ENCODE data around the gene TMEM259. TPM values are rescaled to one million over a fixed set of nuclear protein-coding genes. Genes with fewer than 3 reads are reported as not detected.
A peak's percentile ranks its signal among the peaks of the same experiment; 100 is the strongest.

TMEM259 gene
- total and polyA plus RNA-seq, 9 of the 15 experiments (the other 6 are each of a cell fraction or from before 2014, with no cell fraction given) = 0.52 to 231 (median 63.6) TPM

DNA sequence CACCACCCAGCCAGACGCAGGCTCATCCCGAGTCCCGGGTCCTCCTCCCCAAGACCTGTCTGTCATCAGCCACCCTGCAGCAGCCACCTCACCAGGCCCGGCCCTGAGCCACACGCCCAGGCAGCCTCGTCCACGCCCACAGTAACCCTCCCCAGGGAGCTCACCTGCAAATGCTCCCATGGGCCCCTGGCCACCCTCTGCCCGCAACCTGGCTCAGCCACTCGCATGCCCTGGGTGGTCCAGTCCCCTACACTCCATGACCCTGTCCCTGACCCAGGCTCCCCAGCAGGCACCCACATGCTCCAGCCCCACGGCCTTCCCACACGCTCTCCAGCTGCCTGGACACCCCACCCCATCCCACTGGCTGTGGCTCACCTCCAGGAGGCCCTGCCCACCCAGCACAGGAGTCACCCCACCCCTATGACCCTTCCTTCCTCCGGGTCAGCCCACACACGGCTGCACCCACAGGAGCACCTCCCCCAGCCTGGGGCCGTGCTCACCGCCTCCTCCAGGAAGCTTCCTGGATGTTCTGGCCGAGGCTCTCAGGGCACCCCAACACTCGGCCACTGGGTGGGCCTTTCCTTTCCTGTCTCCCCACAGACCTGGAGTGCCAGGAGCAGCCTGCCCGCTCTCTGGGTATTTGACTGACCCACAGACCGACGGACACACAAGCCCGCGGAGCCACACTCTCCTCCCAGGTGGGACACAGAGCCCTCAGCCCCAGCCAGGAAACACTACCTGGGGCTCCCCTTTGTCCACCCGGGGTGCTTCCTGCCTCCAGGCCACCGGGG lies 3.6 kb downstream of the TMEM259 start (continued):
- TF ChIP-seq, protein P1, sequence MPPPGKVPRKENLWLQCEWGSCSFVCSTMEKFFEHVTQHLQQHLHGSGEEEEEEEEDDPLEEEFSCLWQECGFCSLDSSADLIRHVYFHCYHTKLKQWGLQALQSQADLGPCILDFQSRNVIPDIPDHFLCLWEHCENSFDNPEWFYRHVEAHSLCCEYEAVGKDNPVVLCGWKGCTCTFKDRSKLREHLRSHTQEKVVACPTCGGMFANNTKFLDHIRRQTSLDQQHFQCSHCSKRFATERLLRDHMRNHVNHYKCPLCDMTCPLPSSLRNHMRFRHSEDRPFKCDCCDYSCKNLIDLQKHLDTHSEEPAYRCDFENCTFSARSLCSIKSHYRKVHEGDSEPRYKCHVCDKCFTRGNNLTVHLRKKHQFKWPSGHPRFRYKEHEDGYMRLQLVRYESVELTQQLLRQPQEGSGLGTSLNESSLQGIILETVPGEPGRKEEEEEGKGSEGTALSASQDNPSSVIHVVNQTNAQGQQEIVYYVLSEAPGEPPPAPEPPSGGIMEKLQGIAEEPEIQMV (tag; conservative IDR thresholded peaks at IDR 0.05; ENCODE audit: low read depth) = no peak
- TF ChIP-seq KDM5B (IDR thresholded peaks at IDR 0.05; ENCODE audit: insufficient replicate concordance, low read depth, low read length) (peak; percentile 51), ZNF76 (CRISPR knock-in tag; IDR thresholded peaks at IDR 0.05; ENCODE audit: borderline replicate concordance) (no peak), DLX4 (CRISPR knock-in tag; IDR thresholded peaks at IDR 0.05) (no peak), RAD21 (CRISPR knock-in tag; conservative IDR thresholded peaks at IDR 0.05 in 1 of 2, IDR thresholded peaks at IDR 0.05 in 1 of 2) (no peak), COPS2 (conservative IDR thresholded peaks at IDR 0.05) (no peak), SP1 (CRISPR knock-in tag; IDR thresholded peaks at IDR 0.05) (no peak), CREB1 (IDR thresholded peaks at IDR 0.05) (no peak), CREB1 (CRISPR knock-in tag; IDR thresholded peaks at IDR 0.05) (no peak)
- TF ChIP-seq, protein P2, sequence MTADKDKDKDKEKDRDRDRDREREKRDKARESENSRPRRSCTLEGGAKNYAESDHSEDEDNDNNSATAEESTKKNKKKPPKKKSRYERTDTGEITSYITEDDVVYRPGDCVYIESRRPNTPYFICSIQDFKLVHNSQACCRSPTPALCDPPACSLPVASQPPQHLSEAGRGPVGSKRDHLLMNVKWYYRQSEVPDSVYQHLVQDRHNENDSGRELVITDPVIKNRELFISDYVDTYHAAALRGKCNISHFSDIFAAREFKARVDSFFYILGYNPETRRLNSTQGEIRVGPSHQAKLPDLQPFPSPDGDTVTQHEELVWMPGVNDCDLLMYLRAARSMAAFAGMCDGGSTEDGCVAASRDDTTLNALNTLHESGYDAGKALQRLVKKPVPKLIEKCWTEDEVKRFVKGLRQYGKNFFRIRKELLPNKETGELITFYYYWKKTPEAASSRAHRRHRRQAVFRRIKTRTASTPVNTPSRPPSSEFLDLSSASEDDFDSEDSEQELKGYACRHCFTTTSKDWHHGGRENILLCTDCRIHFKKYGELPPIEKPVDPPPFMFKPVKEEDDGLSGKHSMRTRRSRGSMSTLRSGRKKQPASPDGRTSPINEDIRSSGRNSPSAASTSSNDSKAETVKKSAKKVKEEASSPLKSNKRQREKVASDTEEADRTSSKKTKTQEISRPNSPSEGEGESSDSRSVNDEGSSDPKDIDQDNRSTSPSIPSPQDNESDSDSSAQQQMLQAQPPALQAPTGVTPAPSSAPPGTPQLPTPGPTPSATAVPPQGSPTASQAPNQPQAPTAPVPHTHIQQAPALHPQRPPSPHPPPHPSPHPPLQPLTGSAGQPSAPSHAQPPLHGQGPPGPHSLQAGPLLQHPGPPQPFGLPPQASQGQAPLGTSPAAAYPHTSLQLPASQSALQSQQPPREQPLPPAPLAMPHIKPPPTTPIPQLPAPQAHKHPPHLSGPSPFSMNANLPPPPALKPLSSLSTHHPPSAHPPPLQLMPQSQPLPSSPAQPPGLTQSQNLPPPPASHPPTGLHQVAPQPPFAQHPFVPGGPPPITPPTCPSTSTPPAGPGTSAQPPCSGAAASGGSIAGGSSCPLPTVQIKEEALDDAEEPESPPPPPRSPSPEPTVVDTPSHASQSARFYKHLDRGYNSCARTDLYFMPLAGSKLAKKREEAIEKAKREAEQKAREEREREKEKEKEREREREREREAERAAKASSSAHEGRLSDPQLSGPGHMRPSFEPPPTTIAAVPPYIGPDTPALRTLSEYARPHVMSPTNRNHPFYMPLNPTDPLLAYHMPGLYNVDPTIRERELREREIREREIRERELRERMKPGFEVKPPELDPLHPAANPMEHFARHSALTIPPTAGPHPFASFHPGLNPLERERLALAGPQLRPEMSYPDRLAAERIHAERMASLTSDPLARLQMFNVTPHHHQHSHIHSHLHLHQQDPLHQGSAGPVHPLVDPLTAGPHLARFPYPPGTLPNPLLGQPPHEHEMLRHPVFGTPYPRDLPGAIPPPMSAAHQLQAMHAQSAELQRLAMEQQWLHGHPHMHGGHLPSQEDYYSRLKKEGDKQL (CRISPR knock-in tag; IDR thresholded peaks at IDR 0.05; ENCODE audit: borderline replicate concordance) = no peak
- TF ChIP-seq, protein P3, sequence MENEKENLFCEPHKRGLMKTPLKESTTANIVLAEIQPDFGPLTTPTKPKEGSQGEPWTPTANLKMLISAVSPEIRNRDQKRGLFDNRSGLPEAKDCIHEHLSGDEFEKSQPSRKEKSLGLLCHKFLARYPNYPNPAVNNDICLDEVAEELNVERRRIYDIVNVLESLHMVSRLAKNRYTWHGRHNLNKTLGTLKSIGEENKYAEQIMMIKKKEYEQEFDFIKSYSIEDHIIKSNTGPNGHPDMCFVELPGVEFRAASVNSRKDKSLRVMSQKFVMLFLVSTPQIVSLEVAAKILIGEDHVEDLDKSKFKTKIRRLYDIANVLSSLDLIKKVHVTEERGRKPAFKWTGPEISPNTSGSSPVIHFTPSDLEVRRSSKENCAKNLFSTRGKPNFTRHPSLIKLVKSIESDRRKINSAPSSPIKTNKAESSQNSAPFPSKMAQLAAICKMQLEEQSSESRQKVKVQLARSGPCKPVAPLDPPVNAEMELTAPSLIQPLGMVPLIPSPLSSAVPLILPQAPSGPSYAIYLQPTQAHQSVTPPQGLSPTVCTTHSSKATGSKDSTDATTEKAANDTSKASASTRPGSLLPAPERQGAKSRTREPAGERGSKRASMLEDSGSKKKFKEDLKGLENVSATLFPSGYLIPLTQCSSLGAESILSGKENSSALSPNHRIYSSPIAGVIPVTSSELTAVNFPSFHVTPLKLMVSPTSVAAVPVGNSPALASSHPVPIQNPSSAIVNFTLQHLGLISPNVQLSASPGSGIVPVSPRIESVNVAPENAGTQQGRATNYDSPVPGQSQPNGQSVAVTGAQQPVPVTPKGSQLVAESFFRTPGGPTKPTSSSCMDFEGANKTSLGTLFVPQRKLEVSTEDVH (IDR thresholded peaks at IDR 0.05; ENCODE audit: low read depth, partially characterized antibody) = no peak
